BJ (cell line): ENCODE measurements around the gene TMEM248. TPM values are rescaled to one million over a fixed set of nuclear protein-coding genes. Genes with fewer than 3 reads are reported as not detected.
"Not testable (repeated sequence)": the region's sequence is repeated elsewhere in the genome, so short reads cannot be mapped to it uniquely, and the experiment has no call there.

ENCODE experiments used
- CTCF ChIA-PET: fragments of 350-600 bp; formaldehyde crosslinking; extraction: SDS; loops from one replicate; lab custom pipeline; 2021; ENCODE audit warnings: antibody characterized with exemption, inconsistent platforms; lab: Yijun Ruan, JAX
- POLR2A ChIA-PET: fragments of 300-600 bp; sonication (Branson Sonifier 250); formaldehyde crosslinking; extraction: SDS; loops from one replicate; lab custom pipeline; 2021; ENCODE audit warnings: antibody characterized with exemption; lab: Charles Lee
- DNase-seq: peaks from one replicate; pipeline ENCODE4 v3.0.0-alpha.2; 2011; ENCODE audit warnings: low read depth
- H3K27me3 ChIP-seq: 2 replicates; pipeline ENCODE4 v1.6.0; 2011; ENCODE audit warnings: low read length; ENCODE audit not compliant: control insufficient read depth, insufficient read depth
- H3K36me3 ChIP-seq: 2 replicates; pipeline ENCODE4 v1.5.1; 2011; ENCODE audit warnings: low read length; ENCODE audit not compliant: control insufficient read depth, insufficient read depth
- H3K4me3 ChIP-seq: 2 replicates; pipeline ENCODE4 v1.5.1; 2011; ENCODE audit warnings: low read depth, mild to moderate bottlenecking, control low read depth, low read length
- polyA plus RNA-seq: library from polyadenylated mRNA; depleted of rRNA; stranded (reverse); fragments of >200 nt; gene quantifications from 2 replicates; pipeline ENCODE4 v1.2.3, GENCODE V29; 2011
- TF ChIP-seq, protein P1 (sequence below): IDR thresholded peaks from 2 replicates; pipeline ENCODE4 v1.5.1; 2011; ENCODE audit warnings: low read depth, mild to moderate bottlenecking, control low read depth, inconsistent platforms, low read length, moderate library complexity; ENCODE audit not compliant: insufficient read depth

Gene TMEM248
- polyA plus RNA-seq, 1 experiment = 281 TPM

DNA sequence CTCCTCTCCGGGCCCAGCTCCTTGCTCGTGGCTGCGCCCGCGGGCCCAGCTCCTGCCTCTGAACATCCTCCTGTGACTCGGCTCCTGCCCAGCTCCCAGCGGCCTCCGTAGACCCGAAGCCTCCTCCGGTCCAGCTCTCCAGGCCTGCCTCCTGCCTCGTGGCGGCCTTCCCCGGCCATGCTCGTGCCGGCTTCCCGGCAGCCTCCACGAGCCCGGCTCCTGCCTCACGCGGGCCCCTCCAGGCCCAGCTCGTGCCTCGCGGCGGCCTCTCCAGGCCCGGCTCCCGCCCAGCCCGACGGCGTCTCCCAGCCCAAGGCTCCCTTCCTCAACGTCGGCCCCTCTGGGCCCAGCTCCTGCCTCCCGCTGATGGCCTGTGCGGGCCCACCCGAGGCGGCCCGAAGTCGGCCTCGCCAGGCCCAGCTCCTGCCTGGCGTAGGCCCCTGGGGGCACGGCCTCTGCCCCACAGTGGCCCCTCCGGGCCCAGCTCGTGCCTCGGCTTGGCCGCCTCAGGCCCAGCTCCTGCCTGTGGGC, 16.9 kb upstream of the TMEM248 start:
- ChIA-PET POLR2A (no interaction called here), CTCF (interaction anchor here (1.2 kb wide), 1 partner anchor 9 kb away, joined by 3 read pairs; no protein-coding TSS in a partner anchor)
- H3K27me3 ChIP-seq = no peaks in the 10 kb centered on the region
- TF ChIP-seq, protein P1, sequence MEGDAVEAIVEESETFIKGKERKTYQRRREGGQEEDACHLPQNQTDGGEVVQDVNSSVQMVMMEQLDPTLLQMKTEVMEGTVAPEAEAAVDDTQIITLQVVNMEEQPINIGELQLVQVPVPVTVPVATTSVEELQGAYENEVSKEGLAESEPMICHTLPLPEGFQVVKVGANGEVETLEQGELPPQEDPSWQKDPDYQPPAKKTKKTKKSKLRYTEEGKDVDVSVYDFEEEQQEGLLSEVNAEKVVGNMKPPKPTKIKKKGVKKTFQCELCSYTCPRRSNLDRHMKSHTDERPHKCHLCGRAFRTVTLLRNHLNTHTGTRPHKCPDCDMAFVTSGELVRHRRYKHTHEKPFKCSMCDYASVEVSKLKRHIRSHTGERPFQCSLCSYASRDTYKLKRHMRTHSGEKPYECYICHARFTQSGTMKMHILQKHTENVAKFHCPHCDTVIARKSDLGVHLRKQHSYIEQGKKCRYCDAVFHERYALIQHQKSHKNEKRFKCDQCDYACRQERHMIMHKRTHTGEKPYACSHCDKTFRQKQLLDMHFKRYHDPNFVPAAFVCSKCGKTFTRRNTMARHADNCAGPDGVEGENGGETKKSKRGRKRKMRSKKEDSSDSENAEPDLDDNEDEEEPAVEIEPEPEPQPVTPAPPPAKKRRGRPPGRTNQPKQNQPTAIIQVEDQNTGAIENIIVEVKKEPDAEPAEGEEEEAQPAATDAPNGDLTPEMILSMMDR = no peak
- peaks cover 2% of the 10 kb centered on the region for H3K36me3 ChIP-seq
- DNase-seq = no peak
- no peak overlapping the region for H3K4me3 ChIP-seq

DNA sequence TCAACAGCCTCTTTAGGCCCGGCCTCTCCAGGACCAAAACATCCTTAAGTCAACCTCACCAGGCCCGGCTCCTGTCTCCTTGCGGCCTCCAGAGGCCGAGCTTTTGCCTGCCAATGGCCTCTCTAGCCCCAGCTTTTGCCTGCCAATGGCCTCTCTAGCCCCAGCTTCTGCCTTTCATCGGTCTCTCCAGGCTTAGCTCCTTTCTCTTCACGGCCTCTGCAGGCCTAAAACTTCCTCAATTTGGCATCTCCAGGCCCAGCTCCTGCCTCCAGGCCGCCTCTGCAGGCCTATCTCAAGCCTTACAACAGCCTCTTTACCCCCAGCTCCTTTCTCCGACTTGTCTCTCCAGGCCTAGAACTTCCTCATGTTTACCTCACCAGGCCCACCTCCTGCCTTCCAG, 15.7 kb upstream of the TMEM248 start:
- H3K4me3 ChIP-seq = no peak overlapping the region
- ChIA-PET CTCF (interaction anchor here (0.8 to 1.2 kb wide), 2 partner anchors 9 kb away, joined by 3 to 4 read pairs; no protein-coding TSS in a partner anchor), POLR2A (no interaction called here)
- no peaks in the 10 kb centered on the region; the same call in none of the 2 replicates for H3K36me3 ChIP-seq
- no peak for DNase-seq
- H3K27me3 ChIP-seq = no peaks in the 10 kb centered on the region
- TF ChIP-seq, protein P1 = no peak

DNA sequence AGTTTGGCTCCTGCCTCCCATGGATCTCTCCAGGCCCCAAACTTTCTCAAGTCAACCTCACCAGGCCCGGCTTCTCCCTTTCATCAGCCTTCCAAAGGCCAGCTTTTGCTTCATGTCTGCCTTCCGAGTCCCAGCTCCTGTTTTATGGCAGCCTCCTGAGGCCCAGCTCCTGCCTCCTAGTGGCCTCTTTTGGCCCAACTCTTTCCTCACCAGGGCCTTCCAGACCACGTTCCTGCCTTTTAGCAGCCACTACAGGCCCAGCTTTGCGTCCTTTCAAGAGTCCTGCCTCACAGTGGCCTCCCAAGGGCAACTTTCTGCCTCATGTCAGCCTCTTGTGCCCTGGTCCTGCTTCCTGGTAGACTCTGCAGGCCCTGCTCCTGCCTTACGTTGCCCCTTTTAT, 15.3 kb upstream of the TMEM248 start:
- DNase-seq = no peak
- TF ChIP-seq, protein P1 = peak; percentile 19; the same call in 1 of the 2 replicates
- POLR2A ChIA-PET = no interaction called here
- no peak overlapping the region for H3K4me3 ChIP-seq
- no peaks in the 10 kb centered on the region; the same call in none of the 2 replicates for H3K36me3 ChIP-seq
- H3K27me3 ChIP-seq = no peaks in the 10 kb centered on the region
- CTCF ChIA-PET = interaction anchor here (0.8 to 1.2 kb wide), 2 partner anchors 9 to 10 kb away, joined by 3 to 4 read pairs; no protein-coding TSS in a partner anchor

DNA sequence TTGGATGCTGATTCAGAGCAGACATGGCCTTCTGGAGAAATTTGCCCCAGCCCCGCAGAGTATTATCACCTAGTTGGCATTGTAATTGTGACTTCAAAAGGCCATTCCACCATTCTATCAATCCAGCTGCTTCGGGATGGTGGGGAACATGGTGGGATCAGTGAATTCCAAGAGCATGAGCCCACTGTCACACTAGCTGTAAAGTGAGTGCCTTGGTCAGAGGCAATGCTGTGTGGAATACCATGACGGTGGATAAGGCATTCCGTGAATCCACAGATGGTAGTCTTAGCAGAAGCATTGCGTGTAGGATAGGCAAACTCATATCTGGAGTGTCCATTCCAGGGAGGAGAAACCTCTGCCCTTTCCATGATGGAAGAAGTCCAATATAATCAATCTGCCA, 13.3 kb upstream of the TMEM248 start:
- CTCF ChIA-PET = no interaction called here
- DNase-seq = no peak
- Histone ChIP-seq H3K27me3 (no peaks in the 10 kb centered on the region), H3K36me3 (no peaks in the 10 kb centered on the region; the same call in 1 of the 2 replicates), H3K4me3 (no peak overlapping the region)
- POLR2A ChIA-PET = no interaction called here
- TF ChIP-seq, protein P1 = no peak

DNA sequence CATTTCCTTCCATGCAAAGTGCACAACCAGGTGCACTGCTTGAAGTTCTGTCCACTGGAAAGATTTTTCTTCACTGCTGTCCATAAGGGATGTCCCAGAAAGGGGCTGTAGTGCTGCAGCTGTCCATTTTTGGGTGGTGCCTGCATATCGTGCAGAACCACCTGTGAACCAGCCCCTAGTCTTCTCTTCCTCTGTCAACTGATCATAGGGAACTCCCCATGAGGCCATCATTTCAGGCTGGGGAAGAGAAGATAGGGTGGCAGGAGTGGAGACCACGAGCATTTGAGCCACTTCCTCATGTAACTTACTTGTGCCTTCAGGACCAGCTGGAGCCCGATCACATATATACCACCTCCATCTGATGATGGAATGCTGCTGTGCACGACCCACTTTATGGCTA, 12.4 kb upstream of the TMEM248 start:
- POLR2A ChIA-PET, CTCF ChIA-PET, H3K4me3 ChIP-seq: not testable (repeated sequence)

More for the DNA sequence above, 12.4 kb upstream of the TMEM248 start:
- not testable (repeated sequence) for DNase-seq, H3K36me3 ChIP-seq, H3K27me3 ChIP-seq
